ENCODE measurements around the gene PPP4C. TPM values are rescaled to one million over a fixed set of nuclear protein-coding genes. Genes with fewer than 3 reads are reported as not detected.

The PPP4C gene
- total RNA-seq, 1 experiment from 2014 or later, result 165 TPM

- ChIA-PET RAD21 (ENCODE audit: low non-redundant PET in 1 of 2, low total read pairs in 2 of 2, uncharacterized antibody in 2 of 2, unreplicated experiment in 2 of 2) (no interaction called here), POLR2A (no interaction called here), CTCF (no interaction called here)
- DNase-seq (ENCODE audit: low read depth, low spot score) (no peak), ATAC-seq (no peak)
- Histone ChIP-seq H3K36me3 (ENCODE audit: control insufficient read depth in 1 of 2, insufficient read depth in 2 of 2, low read length in 2 of 2) (peaks cover 37 to 51% of the 10 kb centered on the region in 2 experiments; a peak in 3 of 4 replicates), H3K4me1 (ENCODE audit: control insufficient read depth in 1 of 2, insufficient read depth in 2 of 2, low read length in 2 of 2) (peaks cover 14 to 22% of the 10 kb centered on the region in 2 experiments; a peak in 3 of 4 replicates), H3K9me3 (ENCODE audit: control insufficient read depth in 1 of 2, insufficient read depth in 1 of 2, low read depth in 1 of 2, low read length in 2 of 2) (no peaks in the 10 kb centered on the region), H4K20me1 (ENCODE audit: insufficient read depth) (0 out of 2 replicates have a peak, but pooled peaks cover 4% of the 10 kb centered on the region), H3K4me3 (replicated peaks in 1 of 2; ENCODE audit: low read depth in 1 of 2, low read length in 2 of 2) (no peak overlapping the region), H3K4me2 (ENCODE audit: low read length) (no peak overlapping the region), H3K27me3 (ENCODE audit: insufficient read depth, low read length) (no peaks in the 10 kb centered on the region), H3K9me2 (ENCODE audit: insufficient read depth) (no peaks in the 10 kb centered on the region), H3K9ac (ENCODE audit: low read length) (no peak overlapping the region), H3K27ac (ENCODE audit: low read depth, low read length) (no peak overlapping the region), H3K79me2 (ENCODE audit: insufficient read depth, low read length) (peaks cover 61% of the 10 kb centered on the region), H2AFZ (ENCODE audit: low read depth, low read length, poor library complexity, severe bottlenecking) (no peak overlapping the region)
- BruUV-seq (replicated peaks), result no TSS peak
- intact Hi-C loops (cut with micrococcal nuclease), result no loop called here
- TF ChIP-seq POLR2A (IDR thresholded peaks at IDR 0.05; ENCODE audit: borderline replicate concordance, extremely low read depth, insufficient read depth, insufficient read length), result no peak
- no peak for TF ChIP-seq FOSL1 (IDR thresholded peaks at IDR 0.05; ENCODE audit: low read depth)
- no peak for TF ChIP-seq EGR1 (IDR thresholded peaks at IDR 0.05; ENCODE audit: low read depth)
Observed at GRCh38 chr16:30078744-30079143, 3.0 kb downstream of the PPP4C start.

GRCh38 chr16:30079480-30079879, 3.7 kb downstream of the PPP4C start:
- H3K9ac ChIP-seq (ENCODE audit: low read length), result no peak overlapping the region
- H3K4me1 ChIP-seq (ENCODE audit: control insufficient read depth in 1 of 2, insufficient read depth in 2 of 2, low read length in 2 of 2), result peaks cover 14 to 22% of the 10 kb centered on the region in 2 experiments; a peak in 3 of 4 replicates
- H3K36me3 ChIP-seq (ENCODE audit: control insufficient read depth in 1 of 2, insufficient read depth in 2 of 2, low read length in 2 of 2), result peaks cover 41 to 58% of the 10 kb centered on the region in 2 experiments; a peak in 3 of 4 replicates
- no peaks in the 10 kb centered on the region for H3K9me3 ChIP-seq (ENCODE audit: control insufficient read depth in 1 of 2, insufficient read depth in 1 of 2, low read depth in 1 of 2, low read length in 2 of 2)
- H3K4me2 ChIP-seq (ENCODE audit: low read length), result no peak overlapping the region
- H2AFZ ChIP-seq (ENCODE audit: low read depth, low read length, poor library complexity, severe bottlenecking), result no peak overlapping the region
- DNase-seq (ENCODE audit: low read depth, low spot score) (no peak), ATAC-seq (no peak)
- CTCF ChIA-PET, result no interaction called here
- H3K27me3 ChIP-seq (ENCODE audit: insufficient read depth, low read length), result no peaks in the 10 kb centered on the region
- intact Hi-C loops (cut with micrococcal nuclease), result no loop called here
- POLR2A ChIA-PET, result no interaction called here
- RAD21 ChIA-PET (ENCODE audit: low non-redundant PET in 1 of 2, low total read pairs in 2 of 2, uncharacterized antibody in 2 of 2, unreplicated experiment in 2 of 2), result no interaction called here
- H3K9me2 ChIP-seq (ENCODE audit: insufficient read depth), result no peaks in the 10 kb centered on the region
- 0 out of 2 replicates have a peak, but pooled peaks cover 4% of the 10 kb centered on the region for H4K20me1 ChIP-seq (ENCODE audit: insufficient read depth)
- H3K27ac ChIP-seq (ENCODE audit: low read depth, low read length), result no peak overlapping the region
- H3K79me2 ChIP-seq (ENCODE audit: insufficient read depth, low read length), result peaks cover 61% of the 10 kb centered on the region
- no TSS peak for BruUV-seq (replicated peaks)
- no peak overlapping the region for H3K4me3 ChIP-seq (replicated peaks in 1 of 2; ENCODE audit: low read depth in 1 of 2, low read length in 2 of 2)
- TF ChIP-seq ELF1 (IDR thresholded peaks at IDR 0.05; ENCODE audit: borderline replicate concordance, low read depth), result no peak
